HEK293 (cell line): ENCODE results near the gene THAP11.
A peak's percentile ranks its signal among the peaks of the same experiment; 100 is the strongest.

ENCODE experiments used
- BCL11A ChIP-seq: fragments of 450-650 bp; formaldehyde crosslinking; IDR thresholded peaks from 2 replicates; pipeline ENCODE4 v1.5.1; 2016; ENCODE audit warnings: low read depth, missing biosample characterization, missing genetic modification characterization
- BCL6B ChIP-seq: fragments of 450-650 bp; formaldehyde crosslinking; IDR thresholded peaks from 2 replicates; pipeline ENCODE4 v1.5.1; 2017; ENCODE audit warnings: missing biosample characterization, missing genetic modification characterization
- GLI4 ChIP-seq: fragments of 450-650 bp; formaldehyde crosslinking; IDR thresholded peaks from 2 replicates; pipeline ENCODE4 v1.5.1; 2016; ENCODE audit warnings: missing biosample characterization, missing genetic modification characterization
- GLIS2 ChIP-seq: fragments of 450-650 bp; formaldehyde crosslinking; IDR thresholded peaks from 2 replicates; pipeline ENCODE4 v1.5.1; 2016; ENCODE audit warnings: missing biosample characterization, missing genetic modification characterization
- HOXD13 ChIP-seq: sonication (generic); formaldehyde crosslinking; IDR thresholded peaks from 2 replicates; pipeline ENCODE4 v1.8.0; 2022; ENCODE audit warnings: missing genetic modification reagents, borderline replicate concordance
- KLF8 ChIP-seq: fragments of 450-650 bp; formaldehyde crosslinking; IDR thresholded peaks from 2 replicates; pipeline ENCODE4 v1.5.1; 2016; ENCODE audit warnings: missing biosample characterization, missing genetic modification characterization
- REPIN1 ChIP-seq: fragments of 450-650 bp; formaldehyde crosslinking; IDR thresholded peaks from 2 replicates; pipeline ENCODE4 v1.5.1; 2017; ENCODE audit warnings: missing biosample characterization, missing genetic modification characterization, low read depth
- SP3 ChIP-seq: fragments of 450-650 bp; formaldehyde crosslinking; IDR thresholded peaks from 2 replicates; pipeline ENCODE4 v1.5.1; 2016; ENCODE audit warnings: missing biosample characterization, missing genetic modification characterization
- TSHZ1 ChIP-seq: fragments of 450-650 bp; formaldehyde crosslinking; IDR thresholded peaks from 2 replicates; pipeline ENCODE4 v1.5.1; 2016; ENCODE audit warnings: missing biosample characterization, missing genetic modification characterization, borderline replicate concordance
- ZBTB7A ChIP-seq: fragments of 450-650 bp; formaldehyde crosslinking; IDR thresholded peaks from 2 replicates; pipeline ENCODE4 v1.5.1; 2016; ENCODE audit warnings: low read depth, missing biosample characterization, missing genetic modification characterization
- ZEB2 ChIP-seq: fragments of 450-650 bp; formaldehyde crosslinking; IDR thresholded peaks from 2 replicates; pipeline ENCODE4 v1.5.1; 2016; ENCODE audit warnings: missing biosample characterization, missing genetic modification characterization
- ZFHX2 ChIP-seq: fragments of 450-650 bp; formaldehyde crosslinking; conservative IDR thresholded peaks from 2 replicates; pipeline ENCODE4 v1.5.1; 2016; ENCODE audit warnings: missing biosample characterization, missing genetic modification characterization
- ZFP69B ChIP-seq: fragments of 450-650 bp; formaldehyde crosslinking; IDR thresholded peaks from 2 replicates; pipeline ENCODE4 v1.5.1; 2016; ENCODE audit warnings: missing biosample characterization, missing genetic modification characterization
- ZIC2 ChIP-seq: fragments of 450-650 bp; formaldehyde crosslinking; IDR thresholded peaks from 2 replicates; pipeline ENCODE4 v1.5.1; 2016; ENCODE audit warnings: missing biosample characterization, missing genetic modification characterization
- ZNF121 ChIP-seq: fragments of 450-650 bp; formaldehyde crosslinking; IDR thresholded peaks from 2 replicates; pipeline ENCODE4 v1.5.1; 2016; ENCODE audit warnings: missing biosample characterization, missing genetic modification characterization
- ZNF132 ChIP-seq: fragments of 450-650 bp; formaldehyde crosslinking; IDR thresholded peaks from 2 replicates; pipeline ENCODE4 v1.5.1; 2017; ENCODE audit warnings: missing biosample characterization, missing genetic modification characterization, borderline replicate concordance
- ZNF211 ChIP-seq: fragments of 450-650 bp; formaldehyde crosslinking; IDR thresholded peaks from 2 replicates; pipeline ENCODE4 v1.5.1; 2016; ENCODE audit warnings: low read depth, missing biosample characterization, missing genetic modification characterization
- ZNF24 ChIP-seq: fragments of 450-650 bp; formaldehyde crosslinking; IDR thresholded peaks from 2 replicates; pipeline ENCODE4 v1.5.1; 2016; ENCODE audit warnings: missing biosample characterization, missing genetic modification characterization
- ZNF266 ChIP-seq: fragments of 450-650 bp; formaldehyde crosslinking; IDR thresholded peaks from 2 replicates; pipeline ENCODE4 v1.5.1; 2016; ENCODE audit warnings: missing biosample characterization, missing genetic modification characterization, low read depth
- ZNF274 ChIP-seq, 2 experiments: fragments of 200-500 bp in 1 of 2; fragments of 450-650 bp in 1 of 2; sonication (Bioruptor generic) in 1 of 2; formaldehyde crosslinking in 1 of 2; IDR thresholded peaks; 2 replicates each; pipeline versions ENCODE4 v1.5.1 to v1.6.1; 2014 to 2016; ENCODE audit warnings: borderline replicate concordance in 1 of 2, inconsistent platforms in 1 of 2, low read length in 1 of 2, missing biosample characterization in 1 of 2, missing genetic modification characterization in 1 of 2
- ZNF37A ChIP-seq: fragments of 450-650 bp; IDR thresholded peaks from 2 replicates; pipeline ENCODE4 v1.5.1; 2018; ENCODE audit warnings: missing biosample characterization, missing genetic modification characterization
- ZNF391 ChIP-seq: fragments of 450-650 bp; formaldehyde crosslinking; IDR thresholded peaks from 2 replicates; pipeline ENCODE4 v1.5.1; 2016; ENCODE audit warnings: low read depth, missing biosample characterization, missing genetic modification characterization, borderline replicate concordance
- ZNF488 ChIP-seq: fragments of 450-650 bp; formaldehyde crosslinking; IDR thresholded peaks from 2 replicates; pipeline ENCODE4 v1.5.1; 2016; ENCODE audit warnings: missing biosample characterization, missing genetic modification characterization
- ZNF521 ChIP-seq: fragments of 450-650 bp; formaldehyde crosslinking; IDR thresholded peaks from 2 replicates; pipeline ENCODE4 v1.5.1; 2017; ENCODE audit warnings: missing biosample characterization, mild to moderate bottlenecking, missing genetic modification characterization
- ZNF585B ChIP-seq: fragments of 450-650 bp; formaldehyde crosslinking; IDR thresholded peaks from 2 replicates; pipeline ENCODE4 v1.5.1; 2016; ENCODE audit warnings: missing biosample characterization, missing genetic modification characterization
- ZNF660 ChIP-seq: fragments of 450-650 bp; IDR thresholded peaks from 2 replicates; pipeline ENCODE4 v1.5.1; 2018; ENCODE audit warnings: missing biosample characterization, mild to moderate bottlenecking, missing genetic modification characterization
- ZNF701 ChIP-seq: fragments of 450-650 bp; formaldehyde crosslinking; IDR thresholded peaks from 2 replicates; pipeline ENCODE4 v1.5.1; 2016; ENCODE audit warnings: missing biosample characterization, missing genetic modification characterization
- ZNF707 ChIP-seq: fragments of 450-650 bp; formaldehyde crosslinking; IDR thresholded peaks from 2 replicates; pipeline ENCODE4 v1.5.1; 2016; ENCODE audit warnings: missing biosample characterization, missing genetic modification characterization
- ZNF791 ChIP-seq: fragments of 450-650 bp; formaldehyde crosslinking; IDR thresholded peaks from 2 replicates; pipeline ENCODE4 v1.5.1; 2016; ENCODE audit warnings: missing biosample characterization, missing genetic modification characterization
- ZXDB ChIP-seq: fragments of 450-650 bp; formaldehyde crosslinking; IDR thresholded peaks from 2 replicates; pipeline ENCODE4 v1.5.1; 2016; ENCODE audit warnings: missing biosample characterization, missing genetic modification characterization
- TF ChIP-seq, protein P1 (sequence below): fragments of 450-650 bp; formaldehyde crosslinking; conservative IDR thresholded peaks from 2 replicates; pipeline ENCODE4 v1.5.1; 2016; ENCODE audit warnings: low read depth, missing biosample characterization, missing genetic modification characterization

THAP11 gene

GRCh38 chr16:67846320-67847063 lies 4.4 kb downstream of the THAP11 start, which contains the start of gene NUTF2 (continued):
- no peak for TF ChIP-seq HOXD13 (CRISPR knock-in tag)
- TF ChIP-seq ZNF37A (tag by site-specific recombination), result no peak
- no peak for TF ChIP-seq TSHZ1 (tag by site-specific recombination)
- no peak for TF ChIP-seq ZNF707
- TF ChIP-seq SP3 (tag by site-specific recombination), result peak; percentile 93
- peak; percentile 99 for TF ChIP-seq ZXDB (tag by site-specific recombination)
- 0 out of 2 replicates have a peak, but pooled peaks have one; percentile 47 for TF ChIP-seq ZNF24 (tag by site-specific recombination)
- TF ChIP-seq ZNF391 (tag by site-specific recombination), result no peak
- TF ChIP-seq ZNF132 (tag by site-specific recombination), result no peak
- peak; percentile 99 for TF ChIP-seq GLIS2 (tag by site-specific recombination)
- no peak for TF ChIP-seq ZNF585B (tag by site-specific recombination)
- TF ChIP-seq ZFHX2 (tag by site-specific recombination), result no peak; the same call in 1 of the 2 replicates
- TF ChIP-seq BCL11A (tag by site-specific recombination), result no peak
- 0 out of 2 replicates have a peak, but pooled peaks have one; percentile 10 for TF ChIP-seq ZNF121 (tag by site-specific recombination)
- no peak for TF ChIP-seq ZNF274 (IDR thresholded peaks at IDR 0.05; ENCODE audit: low read length)
- TF ChIP-seq ZNF274 (tag by site-specific recombination; IDR thresholded peaks at IDR 0.05; ENCODE audit: borderline replicate concordance), result no peak
- TF ChIP-seq ZBTB7A (tag by site-specific recombination), result peak; percentile 67; the same call in 1 of the 2 replicates
- TF ChIP-seq ZNF660 (tag by site-specific recombination), result peak; percentile 24; the same call in 1 of the 2 replicates
- TF ChIP-seq ZIC2 (tag by site-specific recombination), result peak; percentile 65; the same call in 1 of the 2 replicates
- TF ChIP-seq ZNF488, result no peak
- no peak for TF ChIP-seq ZNF701 (tag by site-specific recombination)
- no peak for TF ChIP-seq ZNF521 (tag by site-specific recombination)
- no peak for TF ChIP-seq ZNF211 (tag by site-specific recombination)
- no peak for TF ChIP-seq ZNF791 (tag by site-specific recombination)
- 0 out of 2 replicates have a peak, but pooled peaks have one; percentile 29 for TF ChIP-seq ZFP69B (tag by site-specific recombination)
- no peak for TF ChIP-seq ZNF266 (tag by site-specific recombination)
- TF ChIP-seq GLI4, result no peak
- TF ChIP-seq BCL6B (tag by site-specific recombination), result no peak
- TF ChIP-seq KLF8 (tag by site-specific recombination), result peak; percentile 93
- TF ChIP-seq REPIN1 (tag by site-specific recombination), result no peak
- peak; percentile 85 for TF ChIP-seq ZEB2 (tag by site-specific recombination)
- TF ChIP-seq, protein P1, sequence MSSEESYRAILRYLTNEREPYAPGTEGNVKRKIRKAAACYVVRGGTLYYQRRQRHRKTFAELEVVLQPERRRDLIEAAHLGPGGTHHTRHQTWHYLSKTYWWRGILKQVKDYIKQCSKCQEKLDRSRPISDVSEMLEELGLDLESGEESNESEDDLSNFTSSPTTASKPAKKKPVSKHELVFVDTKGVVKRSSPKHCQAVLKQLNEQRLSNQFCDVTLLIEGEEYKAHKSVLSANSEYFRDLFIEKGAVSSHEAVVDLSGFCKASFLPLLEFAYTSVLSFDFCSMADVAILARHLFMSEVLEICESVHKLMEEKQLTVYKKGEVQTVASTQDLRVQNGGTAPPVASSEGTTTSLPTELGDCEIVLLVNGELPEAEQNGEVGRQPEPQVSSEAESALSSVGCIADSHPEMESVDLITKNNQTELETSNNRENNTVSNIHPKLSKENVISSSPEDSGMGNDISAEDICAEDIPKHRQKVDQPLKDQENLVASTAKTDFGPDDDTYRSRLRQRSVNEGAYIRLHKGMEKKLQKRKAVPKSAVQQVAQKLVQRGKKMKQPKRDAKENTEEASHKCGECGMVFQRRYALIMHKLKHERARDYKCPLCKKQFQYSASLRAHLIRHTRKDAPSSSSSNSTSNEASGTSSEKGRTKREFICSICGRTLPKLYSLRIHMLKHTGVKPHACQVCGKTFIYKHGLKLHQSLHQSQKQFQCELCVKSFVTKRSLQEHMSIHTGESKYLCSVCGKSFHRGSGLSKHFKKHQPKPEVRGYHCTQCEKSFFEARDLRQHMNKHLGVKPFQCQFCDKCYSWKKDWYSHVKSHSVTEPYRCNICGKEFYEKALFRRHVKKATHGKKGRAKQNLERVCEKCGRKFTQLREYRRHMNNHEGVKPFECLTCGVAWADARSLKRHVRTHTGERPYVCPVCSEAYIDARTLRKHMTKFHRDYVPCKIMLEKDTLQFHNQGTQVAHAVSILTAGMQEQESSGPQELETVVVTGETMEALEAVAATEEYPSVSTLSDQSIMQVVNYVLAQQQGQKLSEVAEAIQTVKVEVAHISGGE (tag by site-specific recombination), result peak; percentile 90
